ENCODE measurements around the gene TMEM17. TPM values are rescaled to one million over a fixed set of nuclear protein-coding genes. Genes with fewer than 3 reads are reported as not detected.

The TMEM17 gene
- total RNA-seq, 4 donors from 2014 or later = 0.22 to 3.4 (median 2.0) TPM

DNA sequence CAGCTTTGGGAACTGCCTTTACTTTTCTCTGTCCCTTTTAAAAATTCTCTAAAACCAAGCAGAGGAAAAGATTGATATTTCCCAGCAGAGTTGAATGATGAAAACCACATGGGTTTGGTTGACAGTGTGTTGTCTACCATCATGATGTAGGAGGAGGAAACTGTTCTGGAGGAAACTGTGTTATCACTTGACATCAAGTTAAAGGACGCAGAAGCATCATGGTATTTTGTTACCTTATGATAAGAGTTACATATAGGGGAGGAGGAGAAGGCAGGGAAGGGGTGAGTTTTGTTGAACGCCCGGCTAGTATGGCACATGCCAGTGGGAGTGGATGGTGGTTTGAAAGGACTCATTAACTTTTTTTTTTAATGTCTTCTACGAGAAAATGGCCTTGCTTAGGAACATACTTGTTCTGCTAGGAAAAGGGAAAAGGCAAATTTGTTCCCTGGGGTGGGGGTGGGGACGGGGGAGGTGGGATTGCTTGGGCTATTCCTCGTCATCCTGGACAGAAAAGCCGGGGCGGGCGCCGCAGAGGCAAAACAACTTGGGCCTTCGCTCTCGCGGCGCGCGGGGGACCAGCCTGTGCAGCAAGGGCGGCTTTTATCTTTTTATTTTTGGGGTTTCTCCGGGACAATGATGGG lies 766 bp downstream of the TMEM17 start:
- Histone ChIP-seq H3K27me3 (no peaks in the 10 kb centered on the region), H3K4me3 (peak overlapping the region; percentile 54 to 63), H3K36me3 (peaks cover 0 to 4% of the 10 kb centered on the region in 2 donors), H3K4me1 (peaks cover 0 to 20% (median 3%) of the 10 kb centered on the region in 3 donors), H3K27ac (peak overlapping the region; percentile 75 to 96 (median 92)), H3K9me3 (no peaks in the 10 kb centered on the region)
- TF ChIP-seq POLR2AphosphoS5 (IDR thresholded peaks at IDR 0.05) (no peak), EP300 (IDR thresholded peaks at IDR 0.05) (no peak), POLR2A (IDR thresholded peaks at IDR 0.05) (no peak)
- TF ChIP-seq, protein P1, sequence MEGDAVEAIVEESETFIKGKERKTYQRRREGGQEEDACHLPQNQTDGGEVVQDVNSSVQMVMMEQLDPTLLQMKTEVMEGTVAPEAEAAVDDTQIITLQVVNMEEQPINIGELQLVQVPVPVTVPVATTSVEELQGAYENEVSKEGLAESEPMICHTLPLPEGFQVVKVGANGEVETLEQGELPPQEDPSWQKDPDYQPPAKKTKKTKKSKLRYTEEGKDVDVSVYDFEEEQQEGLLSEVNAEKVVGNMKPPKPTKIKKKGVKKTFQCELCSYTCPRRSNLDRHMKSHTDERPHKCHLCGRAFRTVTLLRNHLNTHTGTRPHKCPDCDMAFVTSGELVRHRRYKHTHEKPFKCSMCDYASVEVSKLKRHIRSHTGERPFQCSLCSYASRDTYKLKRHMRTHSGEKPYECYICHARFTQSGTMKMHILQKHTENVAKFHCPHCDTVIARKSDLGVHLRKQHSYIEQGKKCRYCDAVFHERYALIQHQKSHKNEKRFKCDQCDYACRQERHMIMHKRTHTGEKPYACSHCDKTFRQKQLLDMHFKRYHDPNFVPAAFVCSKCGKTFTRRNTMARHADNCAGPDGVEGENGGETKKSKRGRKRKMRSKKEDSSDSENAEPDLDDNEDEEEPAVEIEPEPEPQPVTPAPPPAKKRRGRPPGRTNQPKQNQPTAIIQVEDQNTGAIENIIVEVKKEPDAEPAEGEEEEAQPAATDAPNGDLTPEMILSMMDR (IDR thresholded peaks at IDR 0.05) = no peak
- ATAC-seq = no peak
- WGBS, 2 donors (ENCODE audit: low coverage in 1 of 2) = 7 to 16% methylated on average over 5 to 14 of the region's 18 CpGs

DNA sequence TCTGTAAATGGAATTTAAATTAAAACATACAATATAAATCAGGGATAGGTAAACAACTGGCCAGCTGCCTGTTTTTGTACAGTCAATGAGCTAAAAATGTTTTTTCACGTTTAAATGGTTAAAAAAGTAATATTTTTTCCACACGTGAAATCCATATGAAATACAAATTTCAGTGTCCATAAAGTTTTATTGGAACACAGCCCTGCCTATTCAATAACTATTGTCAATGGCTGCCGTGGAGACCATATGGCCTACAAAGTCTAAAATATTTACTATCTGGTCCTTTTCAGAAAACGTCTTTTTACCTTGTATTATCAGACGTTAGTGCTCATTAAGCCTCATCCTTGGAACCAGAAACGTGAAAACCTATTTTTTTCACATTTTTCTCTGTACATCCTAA lies 1.3 kb downstream of the TMEM17 start:
- Histone ChIP-seq H3K4me3 (no peak overlapping the region), H3K27ac (peak overlapping the region in 3 of 4 donors; percentile 88 to 96 (median 95)), H3K4me1 (peaks cover 0 to 20% (median 3%) of the 10 kb centered on the region in 3 donors), H3K9me3 (no peaks in the 10 kb centered on the region), H3K27me3 (no peaks in the 10 kb centered on the region), H3K36me3 (peaks cover 0 to 4% of the 10 kb centered on the region in 2 donors)
- no peak for ATAC-seq
- 86 to 91% methylated on average over 4 to 6 of the region's 6 CpGs for WGBS, 2 donors (ENCODE audit: low coverage in 1 of 2)
- TF ChIP-seq POLR2A (IDR thresholded peaks at IDR 0.05) (no peak), EP300 (IDR thresholded peaks at IDR 0.05) (no peak), POLR2AphosphoS5 (IDR thresholded peaks at IDR 0.05) (no peak)
- TF ChIP-seq, protein P1 (IDR thresholded peaks at IDR 0.05) = no peak

DNA sequence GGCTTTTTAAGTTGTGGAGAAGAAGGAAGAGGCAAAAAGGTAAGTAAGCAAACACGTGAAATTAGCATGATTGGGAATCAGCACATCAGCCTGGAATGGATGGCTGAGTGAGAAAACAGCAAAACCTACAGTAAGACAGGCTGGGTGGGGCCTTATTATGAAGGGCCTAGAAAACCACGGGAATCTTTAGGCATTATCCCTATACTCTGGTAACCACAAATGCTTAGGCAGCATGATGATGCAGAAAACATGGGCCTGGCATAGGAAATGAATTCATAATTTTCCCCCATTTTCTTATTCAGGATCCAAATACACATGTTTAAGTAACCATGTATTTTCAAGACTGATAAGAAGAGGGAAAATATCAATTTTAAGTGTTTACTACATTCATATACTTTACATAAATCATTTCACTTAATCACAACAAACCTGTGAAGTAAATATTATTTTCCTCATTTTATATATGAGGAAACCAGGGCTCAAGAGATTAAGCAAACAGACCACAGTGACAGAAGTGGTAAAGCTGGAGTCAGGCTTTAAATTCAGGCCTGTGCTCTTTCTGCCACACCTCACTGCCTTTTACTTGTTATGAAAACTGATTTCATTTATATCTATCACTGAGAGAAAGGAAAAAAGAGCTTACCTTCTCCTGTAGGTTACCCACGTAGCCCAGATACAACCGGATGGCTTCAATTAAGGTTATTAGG lies 4.0 kb downstream of the TMEM17 start:
- ATAC-seq = no peak
- no peaks in the 10 kb centered on the region for H3K27me3 ChIP-seq
- H3K27ac ChIP-seq = peak overlapping the region in 1 of 4 donors; percentile 30
- H3K9me3 ChIP-seq = no peaks in the 10 kb centered on the region
- TF ChIP-seq, protein P1 (IDR thresholded peaks at IDR 0.05) = no peak
- TF ChIP-seq POLR2A (IDR thresholded peaks at IDR 0.05) (no peak), EP300 (IDR thresholded peaks at IDR 0.05) (no peak), POLR2AphosphoS5 (IDR thresholded peaks at IDR 0.05) (no peak)
- H3K36me3 ChIP-seq = peaks cover 0 to 4% of the 10 kb centered on the region in 2 donors
- H3K4me1 ChIP-seq = peaks cover 0 to 16% (median 3%) of the 10 kb centered on the region in 3 donors
- WGBS, 2 donors (ENCODE audit: low coverage in 1 of 2) = 68 to 78% methylated on average over 4 of the region's 4 CpGs
- no peak overlapping the region for H3K4me3 ChIP-seq

DNA sequence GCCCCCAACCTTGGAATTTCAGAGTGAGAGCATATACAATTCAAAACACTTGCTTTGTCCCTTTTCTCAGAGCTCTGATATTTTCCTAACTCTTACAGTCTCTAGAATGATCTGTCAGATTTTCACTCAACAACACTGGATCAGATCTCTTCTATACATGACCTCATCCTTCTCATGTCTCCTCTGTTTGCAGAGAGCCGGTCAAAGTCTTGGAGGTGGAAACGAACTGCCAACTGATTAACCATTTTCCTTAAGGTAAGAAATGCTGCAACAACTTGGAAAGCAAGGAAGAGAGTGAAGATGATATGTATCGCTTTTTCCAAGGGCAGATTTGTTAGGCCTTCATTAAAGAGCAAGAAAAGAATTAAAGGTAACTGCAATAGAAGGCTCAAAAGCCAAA lies 4.9 kb downstream of the TMEM17 start:
- no peaks in the 10 kb centered on the region for H3K27me3 ChIP-seq
- no peak for TF ChIP-seq EP300 (IDR thresholded peaks at IDR 0.05)
- TF ChIP-seq, protein P1 (IDR thresholded peaks at IDR 0.05) = no peak
- TF ChIP-seq POLR2AphosphoS5 (IDR thresholded peaks at IDR 0.05) = no peak
- no peak for TF ChIP-seq POLR2A (IDR thresholded peaks at IDR 0.05)
- 63 to 100% methylated on average over 1 to 2 of the region's 3 CpGs for WGBS, 2 donors (ENCODE audit: low coverage in 1 of 2)
- no peak for ATAC-seq
- peaks cover 0 to 4% of the 10 kb centered on the region in 2 donors for H3K36me3 ChIP-seq
- H3K4me1 ChIP-seq = peaks cover 0 to 12% (median 2%) of the 10 kb centered on the region in 3 donors
- H3K27ac ChIP-seq = no peak overlapping the region
- H3K4me3 ChIP-seq = no peak overlapping the region
- H3K9me3 ChIP-seq = no peaks in the 10 kb centered on the region

Measured in gastroesophageal sphincter (tissue), 4 donors.